ENCODE results near the gene GJD4.

GJD4 gene

DNA sequence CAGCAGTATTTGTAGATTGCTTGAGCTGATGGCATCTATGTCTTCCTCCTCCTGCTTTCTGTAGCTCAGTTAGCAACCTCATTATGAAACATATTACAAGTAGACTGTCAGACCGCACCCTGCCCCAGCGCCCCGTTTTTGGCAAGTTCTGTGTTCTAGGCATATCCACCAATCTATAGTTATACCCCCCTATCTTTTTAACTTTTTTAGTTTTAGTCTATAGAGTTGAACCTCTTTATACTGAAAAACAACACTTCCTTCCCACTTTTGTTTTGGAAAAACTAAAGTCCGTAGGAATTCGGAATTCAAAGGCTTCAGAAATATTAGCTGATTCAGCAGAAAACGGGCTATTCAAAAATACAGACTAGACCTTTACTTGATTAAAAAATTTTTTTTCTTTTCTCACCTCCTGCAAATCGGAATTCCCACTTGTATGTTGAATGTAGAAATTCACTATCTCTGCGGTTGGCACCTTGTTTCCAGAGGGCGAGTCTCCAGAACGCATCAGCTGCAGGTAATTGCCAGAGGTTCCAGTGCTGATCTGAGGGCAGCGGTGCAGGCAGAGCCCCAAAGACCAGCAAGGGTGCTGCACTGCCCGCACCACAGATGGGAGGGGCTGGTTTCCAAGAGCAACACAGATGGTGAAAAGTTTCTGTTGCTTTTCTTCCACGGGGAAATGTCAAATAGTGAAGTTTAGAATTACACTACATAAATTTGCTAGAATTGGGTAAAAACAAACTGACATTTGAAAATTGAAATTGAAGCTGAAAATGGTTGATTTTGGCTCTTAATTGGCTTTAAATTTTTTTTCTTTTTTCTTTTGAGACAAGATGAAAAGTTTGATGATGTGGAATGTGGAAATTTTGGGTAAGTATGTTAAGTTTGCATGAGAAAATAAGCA lies 39.2 kb downstream of the GJD4 start:
- ATAC-seq = no peak
- no peak for TF ChIP-seq ZC3H10 (CRISPR knock-in tag; IDR thresholded peaks at IDR 0.05)
- no peak for TF ChIP-seq ESRRG (CRISPR knock-in tag; IDR thresholded peaks at IDR 0.05)
- TF ChIP-seq ISL1 (CRISPR knock-in tag; IDR thresholded peaks at IDR 0.05) = no peak
- no peak for TF ChIP-seq PPARA (CRISPR knock-in tag; IDR thresholded peaks at IDR 0.05; ENCODE audit: borderline replicate concordance)
- no peak for TF ChIP-seq GLIS3 (CRISPR knock-in tag; IDR thresholded peaks at IDR 0.05)
- TF ChIP-seq ARNTL (CRISPR knock-in tag; IDR thresholded peaks at IDR 0.05; ENCODE audit: borderline replicate concordance, low read depth) = no peak
- TF ChIP-seq, protein P1, sequence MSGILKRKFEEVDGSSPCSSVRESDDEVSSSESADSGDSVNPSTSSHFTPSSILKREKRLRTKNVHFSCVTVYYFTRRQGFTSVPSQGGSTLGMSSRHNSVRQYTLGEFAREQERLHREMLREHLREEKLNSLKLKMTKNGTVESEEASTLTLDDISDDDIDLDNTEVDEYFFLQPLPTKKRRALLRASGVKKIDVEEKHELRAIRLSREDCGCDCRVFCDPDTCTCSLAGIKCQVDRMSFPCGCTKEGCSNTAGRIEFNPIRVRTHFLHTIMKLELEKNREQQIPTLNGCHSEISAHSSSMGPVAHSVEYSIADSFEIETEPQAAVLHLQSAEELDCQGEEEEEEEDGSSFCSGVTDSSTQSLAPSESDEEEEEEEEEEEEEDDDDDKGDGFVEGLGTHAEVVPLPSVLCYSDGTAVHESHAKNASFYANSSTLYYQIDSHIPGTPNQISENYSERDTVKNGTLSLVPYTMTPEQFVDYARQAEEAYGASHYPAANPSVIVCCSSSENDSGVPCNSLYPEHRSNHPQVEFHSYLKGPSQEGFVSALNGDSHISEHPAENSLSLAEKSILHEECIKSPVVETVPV (CRISPR knock-in tag; IDR thresholded peaks at IDR 0.05) = no peak
- no peak for TF ChIP-seq ZFP3 (CRISPR knock-in tag; IDR thresholded peaks at IDR 0.05)
- no peak for TF ChIP-seq CSDC2 (CRISPR knock-in tag; IDR thresholded peaks at IDR 0.05)
- TF ChIP-seq ZNF8 (CRISPR knock-in tag; IDR thresholded peaks at IDR 0.05) = no peak
- TF ChIP-seq, protein P2, sequence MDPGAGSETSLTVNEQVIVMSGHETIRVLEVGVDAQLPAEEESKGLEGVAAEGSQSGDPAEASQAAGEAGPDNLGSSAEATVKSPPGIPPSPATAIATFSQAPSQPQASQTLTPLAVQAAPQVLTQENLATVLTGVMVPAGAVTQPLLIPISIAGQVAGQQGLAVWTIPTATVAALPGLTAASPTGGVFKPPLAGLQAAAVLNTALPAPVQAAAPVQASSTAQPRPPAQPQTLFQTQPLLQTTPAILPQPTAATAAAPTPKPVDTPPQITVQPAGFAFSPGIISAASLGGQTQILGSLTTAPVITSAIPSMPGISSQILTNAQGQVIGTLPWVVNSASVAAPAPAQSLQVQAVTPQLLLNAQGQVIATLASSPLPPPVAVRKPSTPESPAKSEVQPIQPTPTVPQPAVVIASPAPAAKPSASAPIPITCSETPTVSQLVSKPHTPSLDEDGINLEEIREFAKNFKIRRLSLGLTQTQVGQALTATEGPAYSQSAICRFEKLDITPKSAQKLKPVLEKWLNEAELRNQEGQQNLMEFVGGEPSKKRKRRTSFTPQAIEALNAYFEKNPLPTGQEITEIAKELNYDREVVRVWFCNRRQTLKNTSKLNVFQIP (CRISPR knock-in tag; IDR thresholded peaks at IDR 0.05; ENCODE audit: borderline replicate concordance, low read depth) = no peak

DNA sequence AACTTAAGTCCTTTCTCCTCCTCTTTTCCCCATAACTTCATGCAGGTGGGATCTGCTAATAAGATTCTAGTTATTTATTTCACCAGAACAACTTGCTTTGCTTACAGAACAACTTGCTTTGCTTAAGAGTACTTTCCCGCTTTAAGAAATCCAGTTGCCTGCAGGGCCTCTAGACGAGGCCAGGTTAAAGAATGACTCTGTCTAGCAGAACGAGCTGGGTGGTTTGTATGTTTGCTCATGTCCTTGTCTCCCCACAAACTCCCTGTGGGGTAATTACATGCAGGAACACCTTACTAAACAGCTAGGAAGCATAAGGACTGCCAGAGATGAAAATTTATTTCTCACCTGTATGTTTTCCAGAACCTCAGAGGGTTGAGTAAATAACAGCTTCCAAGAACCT lies 45.8 kb downstream of the GJD4 start:
- TF ChIP-seq ZNF8 (CRISPR knock-in tag; IDR thresholded peaks at IDR 0.05) (no peak), ISL1 (CRISPR knock-in tag; IDR thresholded peaks at IDR 0.05) (no peak), CSDC2 (CRISPR knock-in tag; IDR thresholded peaks at IDR 0.05) (no peak), ARNTL (CRISPR knock-in tag; IDR thresholded peaks at IDR 0.05; ENCODE audit: borderline replicate concordance, low read depth) (no peak), TOX (CRISPR knock-in tag; IDR thresholded peaks at IDR 0.05; ENCODE audit: borderline replicate concordance) (no peak), ZNF70 (CRISPR knock-in tag; IDR thresholded peaks at IDR 0.05) (no peak), TCF4 (CRISPR knock-in tag; IDR thresholded peaks at IDR 0.05; ENCODE audit: borderline replicate concordance) (no peak)
- TF ChIP-seq, protein P2 (CRISPR knock-in tag; IDR thresholded peaks at IDR 0.05; ENCODE audit: borderline replicate concordance, low read depth) = no peak
- TF ChIP-seq, protein P3, sequence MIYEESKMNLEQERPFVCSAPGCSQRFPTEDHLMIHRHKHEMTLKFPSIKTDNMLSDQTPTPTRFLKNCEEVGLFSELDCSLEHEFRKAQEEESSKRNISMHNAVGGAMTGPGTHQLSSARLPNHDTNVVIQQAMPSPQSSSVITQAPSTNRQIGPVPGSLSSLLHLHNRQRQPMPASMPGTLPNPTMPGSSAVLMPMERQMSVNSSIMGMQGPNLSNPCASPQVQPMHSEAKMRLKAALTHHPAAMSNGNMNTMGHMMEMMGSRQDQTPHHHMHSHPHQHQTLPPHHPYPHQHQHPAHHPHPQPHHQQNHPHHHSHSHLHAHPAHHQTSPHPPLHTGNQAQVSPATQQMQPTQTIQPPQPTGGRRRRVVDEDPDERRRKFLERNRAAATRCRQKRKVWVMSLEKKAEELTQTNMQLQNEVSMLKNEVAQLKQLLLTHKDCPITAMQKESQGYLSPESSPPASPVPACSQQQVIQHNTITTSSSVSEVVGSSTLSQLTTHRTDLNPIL (CRISPR knock-in tag; IDR thresholded peaks at IDR 0.05; ENCODE audit: low read depth) = no peak
- TF ChIP-seq, protein P1 (CRISPR knock-in tag; IDR thresholded peaks at IDR 0.05) = no peak
- no peak for ATAC-seq

DNA sequence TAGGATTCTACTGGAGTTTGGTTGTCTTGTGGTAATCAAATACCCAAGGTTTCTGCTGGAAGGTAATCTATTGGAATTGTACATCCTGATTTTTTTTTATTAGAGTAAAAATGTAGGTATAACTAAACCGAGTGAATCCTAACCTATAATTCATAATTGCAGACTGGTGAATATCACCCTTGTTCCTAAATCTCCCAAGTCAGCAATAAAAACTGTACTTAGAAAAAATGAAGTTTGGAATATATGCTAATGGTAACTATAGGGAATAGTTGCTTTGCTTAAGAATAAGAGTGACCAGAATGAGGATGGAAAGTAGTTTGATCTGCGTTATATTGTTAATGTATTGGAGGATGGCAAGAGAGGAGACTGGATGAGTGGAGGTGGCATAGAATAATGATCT lies 47.7 kb downstream of the GJD4 start:
- no peak for TF ChIP-seq CSDC2 (CRISPR knock-in tag; IDR thresholded peaks at IDR 0.05)
- no peak for ATAC-seq

DNA sequence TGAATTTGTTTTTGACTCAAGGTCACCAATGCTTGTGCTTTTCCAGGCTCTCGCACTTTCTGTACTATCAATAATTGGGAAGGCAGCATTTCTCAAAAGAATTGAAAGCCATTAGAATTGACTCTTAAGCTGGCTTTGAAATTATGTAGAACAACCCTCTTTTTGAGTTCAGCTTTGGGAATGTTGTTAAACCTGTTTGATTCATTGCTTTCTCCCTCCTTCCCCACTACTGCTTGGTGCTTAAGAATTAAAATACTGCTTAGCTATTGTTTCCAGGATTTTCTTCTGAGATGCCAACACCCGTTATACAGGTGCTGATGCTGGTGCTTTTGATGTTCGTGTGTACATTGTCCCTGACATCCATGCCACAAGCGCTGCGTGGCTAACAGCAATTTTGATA lies 52.5 kb downstream of the GJD4 start:
- no peak for ATAC-seq
- no peak for TF ChIP-seq ZNF70 (CRISPR knock-in tag; IDR thresholded peaks at IDR 0.05)
- no peak for TF ChIP-seq ISL1 (CRISPR knock-in tag; IDR thresholded peaks at IDR 0.05)
- TF ChIP-seq OSR1 (CRISPR knock-in tag; IDR thresholded peaks at IDR 0.05) = no peak
- no peak for TF ChIP-seq BACH2 (CRISPR knock-in tag; IDR thresholded peaks at IDR 0.05; ENCODE audit: borderline replicate concordance)
- TF ChIP-seq ESRRG (CRISPR knock-in tag; IDR thresholded peaks at IDR 0.05) = no peak
- no peak for TF ChIP-seq CSDC2 (CRISPR knock-in tag; IDR thresholded peaks at IDR 0.05)
- no peak for TF ChIP-seq ZC3H10 (CRISPR knock-in tag; IDR thresholded peaks at IDR 0.05)
- no peak for TF ChIP-seq ZNF8 (CRISPR knock-in tag; IDR thresholded peaks at IDR 0.05)
- no peak for TF ChIP-seq GLIS3 (CRISPR knock-in tag; IDR thresholded peaks at IDR 0.05)
- TF ChIP-seq, protein P3 (CRISPR knock-in tag; IDR thresholded peaks at IDR 0.05; ENCODE audit: low read depth) = no peak
- no peak for TF ChIP-seq ZNF565 (CRISPR knock-in tag; conservative IDR thresholded peaks at IDR 0.05; ENCODE audit: low read depth)
- TF ChIP-seq TOX (CRISPR knock-in tag; IDR thresholded peaks at IDR 0.05; ENCODE audit: borderline replicate concordance) = no peak
- TF ChIP-seq SNAI2 (CRISPR knock-in tag; IDR thresholded peaks at IDR 0.05) = no peak
- TF ChIP-seq, protein P1 (CRISPR knock-in tag; IDR thresholded peaks at IDR 0.05) = no peak
- TF ChIP-seq, protein P4, sequence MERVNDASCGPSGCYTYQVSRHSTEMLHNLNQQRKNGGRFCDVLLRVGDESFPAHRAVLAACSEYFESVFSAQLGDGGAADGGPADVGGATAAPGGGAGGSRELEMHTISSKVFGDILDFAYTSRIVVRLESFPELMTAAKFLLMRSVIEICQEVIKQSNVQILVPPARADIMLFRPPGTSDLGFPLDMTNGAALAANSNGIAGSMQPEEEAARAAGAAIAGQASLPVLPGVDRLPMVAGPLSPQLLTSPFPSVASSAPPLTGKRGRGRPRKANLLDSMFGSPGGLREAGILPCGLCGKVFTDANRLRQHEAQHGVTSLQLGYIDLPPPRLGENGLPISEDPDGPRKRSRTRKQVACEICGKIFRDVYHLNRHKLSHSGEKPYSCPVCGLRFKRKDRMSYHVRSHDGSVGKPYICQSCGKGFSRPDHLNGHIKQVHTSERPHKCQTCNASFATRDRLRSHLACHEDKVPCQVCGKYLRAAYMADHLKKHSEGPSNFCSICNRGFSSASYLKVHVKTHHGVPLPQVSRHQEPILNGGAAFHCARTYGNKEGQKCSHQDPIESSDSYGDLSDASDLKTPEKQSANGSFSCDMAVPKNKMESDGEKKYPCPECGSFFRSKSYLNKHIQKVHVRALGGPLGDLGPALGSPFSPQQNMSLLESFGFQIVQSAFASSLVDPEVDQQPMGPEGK (CRISPR knock-in tag; IDR thresholded peaks at IDR 0.05; ENCODE audit: borderline replicate concordance) = no peak
- no peak for TF ChIP-seq PPARA (CRISPR knock-in tag; IDR thresholded peaks at IDR 0.05; ENCODE audit: borderline replicate concordance)
